Stimulated activated CD4-positive, alpha-beta T cell treated with anti-CD3 and anti-CD28 coated beads, Interleukin-4, amount 100 ng/mL, for 1 hour (primary cell): ENCODE results near the gene NPHS1.

Experiments used
- DNase-seq: peaks from one replicate; pipeline ENCODE4 v3.0.0-alpha.2; 2020

The NPHS1 gene

DNA sequence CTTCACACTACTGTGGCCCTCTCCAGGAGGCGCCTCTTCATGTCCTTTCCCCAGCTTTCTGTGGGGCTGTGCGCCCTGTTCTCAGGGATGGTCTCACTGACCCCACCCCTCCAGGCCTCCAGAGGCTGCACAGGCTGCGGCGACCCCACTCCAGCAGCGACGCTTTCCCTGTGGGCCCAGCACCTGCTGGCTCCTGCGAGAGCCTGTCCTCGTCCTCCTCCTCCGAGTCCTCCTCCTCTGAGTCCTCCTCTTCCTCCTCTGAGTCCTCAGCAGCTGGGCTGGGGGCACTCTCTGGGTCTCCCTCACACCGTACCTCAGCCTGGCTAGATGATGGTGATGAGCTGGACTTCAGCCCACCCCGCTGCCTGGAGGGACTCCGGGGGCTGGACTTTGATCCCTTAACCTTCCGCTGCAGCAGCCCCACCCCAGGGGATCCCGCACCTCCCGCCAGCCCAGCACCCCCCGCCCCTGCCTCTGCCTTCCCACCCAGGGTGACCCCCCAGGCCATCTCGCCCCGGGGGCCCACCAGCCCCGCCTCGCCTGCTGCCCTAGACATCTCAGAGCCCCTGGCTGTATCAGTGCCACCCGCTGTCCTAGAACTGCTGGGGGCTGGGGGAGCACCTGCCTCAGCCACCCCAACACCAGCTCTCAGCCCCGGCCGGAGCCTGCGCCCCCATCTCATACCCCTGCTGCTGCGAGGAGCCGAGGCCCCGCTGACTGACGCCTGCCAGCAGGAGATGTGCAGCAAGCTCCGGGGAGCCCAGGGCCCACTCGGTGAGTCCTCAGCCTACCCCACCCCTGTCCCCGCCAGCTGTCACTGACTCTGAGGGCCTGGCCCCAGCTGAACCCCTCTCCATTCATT lies 65.8 kb downstream of the NPHS1 start:
- no peak for DNase-seq

DNA sequence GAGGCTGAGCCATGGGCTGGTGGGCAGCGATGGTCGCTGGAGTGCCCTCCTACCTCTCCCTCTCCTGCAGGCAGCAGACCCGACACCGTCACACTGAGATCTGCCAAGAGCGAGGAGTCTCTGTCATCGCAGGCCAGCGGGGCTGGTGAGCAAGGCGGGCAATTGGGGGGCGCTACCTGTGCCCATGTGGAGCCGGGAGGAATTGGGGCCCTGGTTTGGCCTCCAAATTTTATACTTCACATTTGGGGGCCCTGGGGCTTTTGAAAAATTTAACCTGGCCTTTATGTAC lies 67.0 kb downstream of the NPHS1 start:
- no peak for DNase-seq

DNA sequence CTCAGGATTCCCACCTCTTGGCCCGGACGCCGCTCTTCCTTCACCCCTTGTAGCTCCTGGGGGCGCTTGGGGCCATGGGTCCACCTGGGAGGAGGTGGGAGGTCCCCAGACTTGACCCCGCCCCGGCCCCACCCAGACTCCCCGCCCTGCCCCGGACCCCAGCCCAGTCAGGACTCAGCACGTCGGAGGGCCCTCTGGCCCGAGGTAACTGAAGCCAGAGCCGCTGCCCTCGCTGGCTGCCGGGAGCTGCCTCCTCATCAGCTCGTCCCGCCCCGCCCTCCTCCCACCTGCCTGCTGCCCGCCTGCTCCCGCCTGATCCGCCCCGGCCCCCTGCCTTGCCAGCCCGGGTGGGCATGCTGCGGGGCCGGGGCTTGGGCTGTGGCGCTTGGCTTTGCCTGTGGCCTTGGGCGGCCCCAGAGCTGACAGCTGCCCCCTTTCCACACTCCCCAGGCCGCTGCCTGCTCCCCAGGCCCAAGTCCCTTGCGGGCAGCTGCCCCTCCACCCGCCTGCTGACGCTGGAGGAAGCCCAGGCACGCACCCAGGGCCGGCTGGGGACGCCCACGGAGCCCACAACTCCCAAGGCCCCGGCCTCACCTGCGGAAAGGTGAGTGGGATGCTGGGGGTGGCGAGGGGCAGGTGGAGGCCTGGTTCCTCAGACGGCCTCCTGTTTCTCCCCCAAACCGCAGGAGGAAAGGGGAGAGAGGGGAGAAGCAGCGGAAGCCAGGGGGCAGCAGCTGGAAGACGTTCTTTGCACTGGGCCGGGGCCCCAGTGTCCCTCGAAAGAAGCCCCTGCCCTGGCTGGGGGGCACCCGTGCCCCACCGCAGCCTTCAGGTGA lies 67.6 kb downstream of the NPHS1 start:
- DNase-seq: no peak

DNA sequence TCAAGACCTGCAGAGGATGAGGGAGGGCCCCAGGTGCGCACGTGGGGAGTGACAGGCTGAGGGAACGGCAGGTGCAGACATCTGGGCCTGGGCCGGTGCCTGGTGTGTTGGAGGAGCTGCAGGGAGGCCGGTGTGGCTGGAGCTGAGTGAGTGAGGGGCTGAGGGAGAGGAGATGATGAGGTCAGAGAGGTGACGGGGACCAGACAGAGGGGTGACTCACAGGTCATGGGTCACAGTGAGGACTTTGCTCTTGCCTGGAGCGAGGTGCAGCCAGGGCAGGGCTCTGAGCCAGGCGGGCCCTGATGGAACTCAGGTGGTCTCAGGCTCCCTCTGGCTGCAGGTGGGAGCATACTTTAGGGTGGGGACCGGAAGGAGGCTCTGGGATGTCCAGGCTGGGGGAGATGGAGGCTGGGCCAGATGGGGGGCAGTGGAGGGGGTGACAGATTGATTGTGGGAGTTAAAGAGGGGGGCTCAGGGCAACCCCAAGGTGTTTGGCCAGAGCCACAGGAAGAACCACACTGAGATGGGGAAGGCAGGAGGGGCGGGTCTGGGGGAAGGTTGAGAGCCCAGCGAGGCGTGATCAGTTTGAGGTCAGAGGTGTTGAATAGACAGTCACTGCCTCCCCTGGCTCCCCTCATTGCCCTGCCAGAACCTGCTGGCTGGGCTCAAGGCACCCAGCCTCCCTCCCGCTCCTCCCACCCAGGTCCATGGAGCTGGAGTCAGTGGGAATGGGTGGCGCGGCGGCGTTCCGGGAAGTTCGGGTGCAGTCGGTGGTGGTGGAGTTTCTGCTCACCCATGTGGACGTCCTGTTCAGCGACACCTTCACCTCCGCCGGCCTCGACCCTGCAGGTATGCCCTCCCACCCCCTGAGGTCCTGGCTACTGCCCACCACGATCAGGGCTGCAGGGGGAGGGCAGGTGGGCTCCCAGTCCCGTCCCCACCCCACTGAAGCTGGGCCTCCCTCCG lies 68.6 kb downstream of the NPHS1 start:
- no peak for DNase-seq

DNA sequence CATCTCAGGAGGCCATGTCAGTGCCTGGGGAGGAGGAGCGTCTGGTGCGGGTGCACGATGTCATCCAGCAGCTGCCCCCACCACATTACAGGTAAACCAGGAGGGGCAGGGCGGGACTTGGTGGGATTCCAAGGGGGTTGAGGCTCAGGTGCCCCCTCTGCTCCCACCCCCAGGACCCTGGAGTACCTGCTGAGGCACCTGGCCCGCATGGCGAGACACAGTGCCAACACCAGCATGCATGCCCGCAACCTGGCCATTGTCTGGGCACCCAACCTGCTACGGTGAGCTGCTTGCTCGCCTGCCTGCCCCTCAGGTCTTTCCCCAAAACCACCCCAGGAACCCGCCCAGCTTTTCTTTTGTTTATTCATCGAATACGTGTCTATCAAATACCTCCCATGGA lies 69.7 kb downstream of the NPHS1 start:
- no peak for DNase-seq

DNA sequence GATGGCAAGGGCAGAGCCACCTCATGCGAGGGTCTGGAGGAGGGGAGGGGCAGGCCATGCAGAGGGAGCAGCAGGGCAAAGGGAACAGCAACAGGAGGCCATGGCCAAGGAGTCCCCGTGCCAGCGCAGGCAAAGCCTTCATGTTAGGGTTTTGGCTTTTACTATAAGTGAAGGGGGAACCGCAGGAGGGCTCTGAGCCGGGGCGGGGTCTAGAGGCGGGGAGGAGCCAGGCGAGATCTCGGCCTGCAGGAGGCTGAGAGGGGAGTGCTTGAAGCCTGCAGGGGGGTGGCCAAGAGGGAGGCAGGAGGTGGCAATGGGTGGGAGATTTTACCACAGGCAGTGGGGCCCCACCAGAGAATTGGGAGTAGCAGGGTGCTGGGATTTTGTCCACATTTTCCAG lies 70.7 kb downstream of the NPHS1 start:
- DNase-seq: no peak

DNA sequence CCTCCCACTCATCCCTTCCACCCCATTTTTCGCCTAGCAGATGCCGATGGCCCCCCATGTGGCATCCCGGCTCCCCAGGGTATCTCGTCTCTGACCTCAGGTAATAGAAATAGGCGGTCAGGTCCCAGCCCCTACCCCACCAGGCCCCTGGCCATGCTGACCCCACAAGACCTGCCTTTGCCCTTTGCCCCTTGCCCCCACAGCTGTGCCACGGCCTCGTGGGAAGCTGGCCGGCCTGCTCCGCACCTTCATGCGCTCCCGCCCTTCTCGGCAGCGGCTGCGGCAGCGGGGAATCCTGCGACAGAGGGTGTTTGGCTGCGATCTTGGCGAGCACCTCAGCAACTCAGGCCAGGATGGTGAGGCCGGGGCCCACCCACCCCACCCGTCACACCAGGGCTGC lies 71.6 kb downstream of the NPHS1 start:
- no peak for DNase-seq

DNA sequence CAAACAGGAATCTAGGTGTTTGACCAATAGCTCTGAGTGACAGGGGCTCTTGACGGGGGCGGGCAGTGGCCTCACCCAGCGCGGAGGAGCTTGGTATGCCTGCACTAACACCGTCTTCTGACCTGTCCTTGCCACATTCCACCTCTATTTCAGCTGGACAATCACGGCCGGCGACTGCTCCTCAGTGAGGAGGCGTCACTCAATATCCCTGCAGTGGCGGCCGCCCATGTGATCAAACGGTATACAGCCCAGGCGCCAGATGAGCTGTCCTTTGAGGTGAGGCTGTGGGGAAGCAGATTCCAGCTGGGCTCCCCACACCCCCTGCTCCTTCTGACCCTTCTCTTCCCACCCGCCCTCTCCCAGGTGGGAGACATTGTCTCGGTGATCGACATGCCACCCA lies 72.2 kb downstream of the NPHS1 start:
- no peak for DNase-seq

DNA sequence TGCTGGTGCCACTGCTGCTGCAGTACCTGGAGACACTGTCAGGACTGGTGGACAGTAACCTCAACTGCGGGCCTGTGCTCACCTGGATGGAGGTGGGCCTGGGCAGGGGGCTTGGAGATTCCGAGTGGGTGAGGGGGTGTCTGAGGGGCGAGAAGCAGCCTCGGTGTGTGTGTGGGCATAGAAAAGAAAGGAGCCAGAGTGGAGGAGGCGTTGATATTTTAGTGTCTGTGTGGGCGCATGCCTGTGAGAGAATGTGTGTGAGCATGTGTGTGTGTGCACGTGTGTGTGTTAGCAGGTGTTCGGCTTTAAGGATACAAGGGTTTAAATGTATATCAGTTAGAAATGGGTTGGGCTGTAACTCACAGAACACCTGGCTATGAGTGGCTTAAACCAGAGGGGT lies 73.3 kb downstream of the NPHS1 start:
- DNase-seq: no peak

DNA sequence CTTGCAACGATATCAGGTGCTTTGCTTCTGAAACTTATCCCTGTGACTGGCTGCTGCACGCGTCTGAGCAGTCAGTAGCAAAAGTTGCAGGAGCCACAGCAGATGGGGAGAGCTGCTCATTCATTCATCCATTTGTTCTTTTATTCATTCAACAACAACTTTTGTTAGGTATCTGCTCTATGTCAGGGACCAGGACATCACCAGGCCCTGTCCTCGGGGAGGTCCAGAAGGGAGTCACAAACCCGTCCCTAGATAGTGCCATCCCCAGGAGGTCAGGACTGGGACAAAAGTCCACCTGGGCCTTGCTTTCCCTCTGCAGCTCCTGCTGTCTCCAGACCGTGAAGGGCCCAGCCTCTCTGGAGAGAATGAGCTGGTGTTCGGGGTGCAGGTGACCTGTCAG lies 74.3 kb downstream of the NPHS1 start:
- DNase-seq: no peak

DNA sequence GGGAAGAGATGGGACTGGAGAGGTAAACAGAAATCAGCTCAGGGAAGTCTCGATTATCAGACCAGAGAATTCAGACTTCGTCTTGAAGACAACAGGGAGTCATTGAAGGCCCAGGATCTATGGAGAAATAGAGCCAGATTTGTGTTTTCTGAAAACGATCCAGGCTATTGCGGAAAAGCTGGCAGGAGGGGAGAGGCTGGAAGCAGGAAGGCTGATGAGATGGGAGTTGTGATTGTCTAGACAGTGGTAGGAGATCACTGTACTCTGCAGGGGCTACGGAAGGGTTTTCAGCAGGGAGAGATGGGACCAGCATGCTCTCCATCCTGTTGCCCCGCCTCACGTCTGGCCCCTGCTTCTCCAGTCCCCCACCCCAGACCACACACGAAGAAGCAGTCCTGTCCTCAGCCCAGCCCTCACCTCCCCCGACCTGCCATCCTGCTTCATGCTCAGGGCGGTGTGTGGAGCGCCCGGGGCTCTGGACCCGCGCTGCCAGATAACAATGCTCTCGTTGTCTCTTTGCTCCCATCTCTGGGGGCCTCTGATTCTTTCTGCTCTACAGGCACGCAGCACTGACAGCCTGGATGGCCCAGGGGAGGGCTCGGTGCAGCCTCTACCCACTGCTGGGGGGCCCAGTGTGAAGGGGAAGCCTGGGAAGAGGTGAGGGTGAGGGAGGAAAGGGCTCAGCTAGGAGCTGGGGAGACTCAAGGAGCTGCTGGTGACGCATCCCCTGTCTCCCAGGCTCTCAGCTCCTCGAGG lies 75.0 kb downstream of the NPHS1 start:
- no peak for DNase-seq

DNA sequence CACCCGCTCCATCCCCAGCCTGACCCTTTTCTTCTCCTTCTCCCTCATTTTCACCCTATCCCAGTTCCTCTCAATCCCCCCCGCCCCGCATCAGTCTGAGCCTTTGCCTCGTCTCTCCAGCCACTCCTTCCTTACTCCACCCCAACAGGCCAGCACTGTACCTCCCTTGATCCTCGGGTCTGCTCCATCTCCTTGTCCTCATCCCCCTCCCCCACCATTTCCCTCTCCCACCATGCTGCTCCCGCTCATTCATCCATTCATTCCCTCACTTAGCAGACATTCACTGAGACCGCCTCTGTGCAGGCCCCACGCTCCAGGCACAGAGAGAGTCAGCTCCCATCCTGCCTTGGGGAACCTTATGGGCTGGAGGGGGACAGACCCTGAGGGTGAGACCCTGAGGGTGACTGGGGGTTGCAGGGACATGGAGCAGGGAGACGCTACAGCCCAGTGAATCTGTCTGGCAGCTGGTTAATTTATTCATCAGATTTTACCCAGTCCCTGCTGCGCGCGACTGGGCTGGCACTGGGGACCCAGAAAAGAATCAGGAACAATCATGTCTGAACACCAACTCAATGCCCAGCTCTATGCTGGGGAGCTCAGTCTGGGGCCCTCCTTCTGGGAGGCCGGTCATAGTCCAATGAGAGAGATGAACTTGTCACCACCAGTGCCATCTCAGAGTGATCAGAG lies 76.1 kb downstream of the NPHS1 start:
- DNase-seq: no peak
